HG03066 (cell line): Measurements from ENCODE around the gene COBLL1.
"Not testable (repeated sequence)": the region's sequence is repeated elsewhere in the genome, so short reads cannot be mapped to it uniquely, and the experiment has no call there.

Experiments
- ATAC-seq: cut with Tn5 transposase; IDR thresholded peaks from one replicate; pipeline ENCODE4 v1.9.1; 2021; ENCODE audit warnings: low read depth; ENCODE audit not compliant: unreplicated experiment

The COBLL1 gene

DNA sequence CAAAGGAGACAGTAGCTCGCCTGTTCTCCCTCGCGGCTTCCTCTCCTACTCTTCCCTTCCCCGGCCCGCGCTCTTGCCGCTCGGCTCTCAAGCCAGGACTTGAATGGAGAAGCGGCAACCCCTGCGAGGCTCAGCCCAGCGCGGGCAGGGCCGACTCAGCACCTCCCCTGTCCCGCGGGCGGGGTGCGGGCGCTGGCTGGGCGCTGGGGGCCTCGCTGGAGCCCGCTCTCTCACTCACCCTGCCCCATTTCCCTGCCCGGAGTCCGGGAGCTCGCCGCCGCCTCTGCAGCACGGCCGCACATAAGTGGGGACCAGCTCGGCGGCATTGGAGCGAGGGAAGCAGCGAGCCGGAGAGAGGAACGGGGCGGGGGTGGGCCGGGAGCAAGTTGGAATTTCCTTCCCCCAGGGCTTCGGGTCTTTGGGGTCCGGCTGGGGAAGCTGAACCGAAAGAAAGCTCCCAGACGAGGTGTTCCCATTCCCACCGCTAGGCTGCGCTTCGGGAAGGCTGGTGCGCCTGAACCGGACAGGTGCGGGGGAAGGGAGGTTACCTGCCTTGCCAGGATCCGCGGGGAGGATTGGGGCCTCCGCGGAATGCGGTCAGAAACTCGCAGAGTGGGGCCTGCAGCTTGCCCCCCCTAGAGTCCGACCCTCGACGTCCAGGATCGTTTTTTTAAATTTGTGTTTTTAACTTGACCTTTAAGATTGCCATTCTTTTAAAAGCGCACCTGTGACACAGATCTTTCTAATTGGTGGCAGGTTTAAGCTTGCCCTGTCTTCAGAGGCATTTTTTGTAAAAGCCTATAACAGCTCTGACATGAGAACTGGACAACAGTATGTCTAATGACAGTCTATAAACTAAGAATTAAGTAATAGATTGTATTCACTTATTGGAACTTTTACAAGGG is at the start of gene COBLL1:
Gene COBLL1, minus strand, starts transcription at position 105 of the 905 bp plus-strand sequence. CDS start 627 bp downstream, outside the sequence.
- peak; percentile 70 for ATAC-seq

DNA sequence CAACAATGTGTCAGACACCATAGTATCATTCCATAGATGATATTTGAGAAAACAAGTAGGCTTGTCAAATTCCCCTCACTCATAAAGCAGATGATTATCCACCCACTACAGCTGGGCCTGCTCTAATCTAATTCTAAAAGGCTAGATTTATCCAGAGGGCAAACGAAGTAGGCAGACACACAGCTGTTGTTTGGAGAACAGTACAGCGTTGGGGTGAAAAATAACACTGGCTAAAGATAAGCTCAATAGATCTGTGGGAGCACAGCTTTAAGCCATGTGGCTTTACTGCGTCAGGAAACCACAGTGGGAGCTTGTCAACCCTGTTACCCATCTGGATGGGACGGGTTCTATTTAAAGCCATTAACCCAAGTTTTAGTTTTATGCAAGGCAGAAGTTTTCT is 48.9 kb upstream of the COBLL1 start:
- no peak for ATAC-seq

DNA sequence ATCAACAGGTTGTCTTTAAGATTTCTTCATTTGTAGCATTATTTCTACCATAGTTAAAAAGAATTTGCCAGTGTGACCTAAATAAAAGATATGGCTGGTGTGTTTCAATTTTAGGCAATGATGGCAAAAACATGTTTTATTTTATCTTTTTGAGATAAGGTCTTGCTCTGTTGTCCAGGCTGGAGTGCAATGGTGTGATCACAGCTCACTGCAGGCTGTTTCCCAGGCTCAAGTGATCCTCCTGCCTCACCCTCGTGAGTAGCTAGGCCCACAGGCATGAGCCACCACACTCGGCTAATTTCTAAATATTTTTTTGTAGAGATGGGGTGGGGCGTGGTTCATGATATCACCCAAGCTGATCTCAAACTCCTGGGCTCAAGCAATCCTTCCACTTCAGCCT is 47.0 kb upstream of the COBLL1 start:
- ATAC-seq = no peak

- ATAC-seq = no peak
Measured at GRCh38 chr2:164887434-164888144, 46.0 kb upstream of the COBLL1 start.

GRCh38 chr2:164882276-164882675 is 40.7 kb upstream of the COBLL1 start:
- no peak for ATAC-seq

GRCh38 chr2:164881524-164881923 is 39.9 kb upstream of the COBLL1 start:
- ATAC-seq = no peak

GRCh38 chr2:164879901-164880535 is 38.4 kb upstream of the COBLL1 start:
- no peak for ATAC-seq

DNA sequence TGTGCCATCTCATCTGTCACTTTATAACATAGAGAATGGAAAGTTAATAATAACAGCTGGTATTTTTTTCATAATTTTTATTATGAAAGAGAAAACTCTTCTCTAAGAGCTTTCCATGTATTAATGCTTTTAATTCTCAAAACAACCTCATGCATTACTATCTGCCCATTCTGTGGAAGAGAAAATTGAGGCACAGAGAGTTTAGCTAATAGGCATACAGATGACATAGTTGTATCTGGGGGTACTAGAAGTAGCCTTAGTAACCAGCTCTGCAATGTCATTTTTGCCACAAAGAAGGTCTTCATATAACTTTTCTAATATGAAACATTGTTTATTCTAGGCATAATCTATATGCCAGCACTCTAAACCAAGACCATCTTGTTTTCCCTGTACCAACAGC is 36.3 kb upstream of the COBLL1 start:
- ATAC-seq = no peak

DNA sequence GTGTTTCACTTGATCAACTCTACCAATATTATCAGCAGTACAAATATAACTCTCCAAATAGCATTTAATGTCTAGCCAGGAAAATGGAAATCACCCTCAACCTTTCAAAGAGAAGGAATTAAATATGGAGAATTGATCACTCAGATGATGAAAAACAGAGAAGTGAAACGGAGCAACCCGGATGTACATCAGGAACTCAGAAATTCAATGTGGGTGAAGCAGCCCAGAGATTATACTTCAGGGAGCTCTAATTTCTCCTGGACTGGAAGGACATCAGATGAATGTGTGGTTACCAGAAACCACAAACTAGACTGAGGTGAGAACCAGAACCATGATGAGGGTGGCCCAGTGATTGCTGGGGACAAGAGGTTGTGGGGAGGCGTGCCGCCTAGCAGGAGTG is 35.5 kb upstream of the COBLL1 start:
- no peak for ATAC-seq

DNA sequence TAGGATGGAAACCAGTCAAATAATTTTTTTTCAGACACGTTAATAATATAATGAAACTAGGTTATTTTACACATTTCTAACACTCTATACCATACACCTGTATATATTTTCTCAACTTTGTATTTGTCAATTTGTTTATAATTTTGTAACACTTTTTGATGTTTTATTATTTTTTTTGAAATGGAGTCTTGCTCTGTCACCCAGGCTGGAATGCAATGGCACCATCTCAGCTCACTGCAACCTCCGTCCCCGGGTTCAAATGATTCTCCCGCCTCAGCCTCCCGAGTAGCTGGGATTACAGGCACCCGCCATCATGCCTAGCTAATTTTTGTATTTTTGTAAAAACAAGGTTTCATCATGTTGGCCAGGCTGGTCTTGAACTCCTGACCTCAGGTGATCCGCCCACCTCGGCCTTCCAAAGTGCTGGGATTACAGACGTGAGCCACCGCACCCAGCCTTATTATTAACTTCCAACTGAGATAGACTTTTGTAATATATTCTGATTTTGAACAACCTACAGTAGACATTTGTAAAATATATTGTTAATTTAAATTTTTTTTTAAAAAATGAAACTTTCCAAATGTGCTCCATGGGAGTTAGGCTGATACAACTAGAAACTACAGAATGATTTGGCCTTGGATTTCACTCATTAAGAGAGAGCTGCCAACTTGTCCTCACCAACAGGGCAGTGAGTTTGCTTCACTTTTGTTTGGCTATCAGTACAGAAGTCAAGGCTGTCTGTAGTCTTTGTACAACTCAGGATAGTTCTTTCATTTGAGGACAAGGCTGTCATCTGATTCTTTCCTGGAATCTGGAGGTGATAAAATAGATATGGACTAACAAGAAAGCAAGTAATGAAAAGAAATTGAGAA is 33.9 kb upstream of the COBLL1 start:
- no peak for ATAC-seq

GRCh38 chr2:164873210-164873908 is 31.7 kb upstream of the COBLL1 start:
- ATAC-seq = no peak

- ATAC-seq = no peak
Measured at GRCh38 chr2:164871404-164871803, 29.8 kb upstream of the COBLL1 start.

- ATAC-seq = no peak
Measured at GRCh38 chr2:164869420-164869772, 27.8 kb upstream of the COBLL1 start.

DNA sequence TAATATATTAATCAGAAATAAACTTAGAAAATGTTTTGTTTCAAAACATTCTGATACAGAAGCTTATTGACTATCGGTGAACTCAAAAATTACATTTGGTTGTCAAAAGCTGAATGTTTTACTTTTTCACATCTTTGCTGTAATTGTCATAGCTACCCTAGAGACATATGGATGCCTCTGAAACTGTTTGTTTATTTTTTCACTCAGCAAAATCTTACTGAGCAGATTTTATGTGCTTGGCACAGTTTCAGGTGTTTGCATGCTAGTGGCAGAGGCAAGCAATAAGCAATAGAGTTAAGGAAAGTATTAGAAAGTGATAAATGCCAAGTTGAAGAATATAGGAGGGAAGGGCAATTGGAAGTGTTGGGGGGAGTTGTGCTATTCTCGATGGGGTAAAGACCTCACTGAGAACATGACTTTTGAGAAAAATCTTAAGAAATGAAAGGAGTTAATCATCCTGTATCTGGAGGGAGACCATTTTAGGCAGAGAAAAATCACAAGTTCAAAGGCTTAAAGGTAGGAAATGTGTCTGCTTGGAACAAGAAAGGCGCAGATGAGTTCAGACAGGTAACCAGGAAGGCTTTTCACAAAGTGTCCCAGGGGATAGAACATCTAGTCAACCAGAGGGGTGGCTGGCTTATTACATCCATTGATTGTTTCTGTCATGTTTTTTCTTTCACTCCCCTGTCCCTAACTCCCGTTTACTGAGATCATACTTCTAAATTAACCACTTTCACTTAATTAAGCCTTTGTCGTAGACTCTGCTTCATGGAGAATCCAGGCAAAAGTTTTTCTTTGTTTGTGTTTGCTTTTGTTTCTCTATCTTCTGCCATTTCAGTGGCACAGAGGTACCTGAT is 27.2 kb upstream of the COBLL1 start:
- ATAC-seq = no peak

- ATAC-seq = no peak
Measured at GRCh38 chr2:164867779-164868397, 26.3 kb upstream of the COBLL1 start.

GRCh38 chr2:164866381-164866780 is 24.8 kb upstream of the COBLL1 start:
- ATAC-seq = not testable (repeated sequence)

DNA sequence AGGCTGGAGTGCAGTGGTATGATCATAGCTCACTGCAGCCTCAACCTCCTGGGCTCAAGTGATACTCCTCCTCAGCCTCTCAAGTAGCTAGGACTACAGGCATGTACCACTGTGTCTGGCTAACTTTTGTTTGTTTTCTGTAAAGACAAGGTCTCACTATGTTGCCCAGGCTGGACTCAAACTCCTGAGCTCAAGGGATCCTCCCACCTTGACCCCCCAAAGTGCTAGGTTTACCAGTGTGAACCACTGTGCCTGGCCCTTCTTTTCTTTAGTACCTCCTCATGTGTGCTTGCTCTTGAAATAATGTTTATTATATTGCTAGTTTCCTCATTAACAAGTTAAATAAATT is 19.0 kb upstream of the COBLL1 start:
- ATAC-seq = no peak

DNA sequence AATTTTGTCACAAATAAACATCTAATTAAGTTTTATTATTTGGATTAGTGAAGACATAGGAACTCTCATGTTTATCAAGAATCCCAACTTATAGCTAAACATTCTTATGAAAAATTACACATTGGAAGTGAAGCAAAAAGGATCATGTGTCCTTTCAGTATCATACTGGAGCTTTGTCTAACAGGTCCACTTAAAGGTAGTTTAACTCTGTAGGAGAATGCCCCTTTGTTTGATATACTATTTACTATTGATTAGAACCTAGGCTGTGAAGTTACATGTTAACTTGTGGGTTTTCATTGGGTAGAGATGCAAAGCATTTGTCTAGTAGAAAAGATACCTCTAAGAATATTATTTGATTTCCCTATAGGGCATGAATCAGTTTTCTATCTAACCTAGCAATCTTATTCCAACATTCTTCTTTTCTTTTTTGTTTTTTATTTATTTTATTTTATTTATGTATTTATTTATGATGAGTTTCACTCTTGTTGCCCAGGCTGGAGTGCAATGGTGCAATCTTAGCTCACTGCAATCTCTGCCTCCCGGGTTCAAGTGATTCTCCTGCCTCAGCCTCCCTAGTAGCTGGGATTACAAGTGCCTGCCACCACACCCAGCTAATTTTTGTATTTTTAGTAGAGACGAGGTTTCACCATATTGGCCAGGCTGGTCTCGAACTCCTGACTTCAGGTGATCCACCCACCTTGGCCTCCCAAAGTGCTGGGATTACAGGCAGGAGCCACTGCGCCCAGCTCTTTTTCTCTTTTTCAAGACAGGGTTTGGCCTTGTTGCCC is 18.5 kb upstream of the COBLL1 start:
- ATAC-seq = not testable (repeated sequence)
